ENCODE results near the gene CCDC148.

CCDC148 gene

GRCh38 chr2:158128168-158128973 lies 328.2 kb downstream of the CCDC148 start:
- DNase-seq (ENCODE audit: low read depth): no peak
- TF ChIP-seq, protein P1, sequence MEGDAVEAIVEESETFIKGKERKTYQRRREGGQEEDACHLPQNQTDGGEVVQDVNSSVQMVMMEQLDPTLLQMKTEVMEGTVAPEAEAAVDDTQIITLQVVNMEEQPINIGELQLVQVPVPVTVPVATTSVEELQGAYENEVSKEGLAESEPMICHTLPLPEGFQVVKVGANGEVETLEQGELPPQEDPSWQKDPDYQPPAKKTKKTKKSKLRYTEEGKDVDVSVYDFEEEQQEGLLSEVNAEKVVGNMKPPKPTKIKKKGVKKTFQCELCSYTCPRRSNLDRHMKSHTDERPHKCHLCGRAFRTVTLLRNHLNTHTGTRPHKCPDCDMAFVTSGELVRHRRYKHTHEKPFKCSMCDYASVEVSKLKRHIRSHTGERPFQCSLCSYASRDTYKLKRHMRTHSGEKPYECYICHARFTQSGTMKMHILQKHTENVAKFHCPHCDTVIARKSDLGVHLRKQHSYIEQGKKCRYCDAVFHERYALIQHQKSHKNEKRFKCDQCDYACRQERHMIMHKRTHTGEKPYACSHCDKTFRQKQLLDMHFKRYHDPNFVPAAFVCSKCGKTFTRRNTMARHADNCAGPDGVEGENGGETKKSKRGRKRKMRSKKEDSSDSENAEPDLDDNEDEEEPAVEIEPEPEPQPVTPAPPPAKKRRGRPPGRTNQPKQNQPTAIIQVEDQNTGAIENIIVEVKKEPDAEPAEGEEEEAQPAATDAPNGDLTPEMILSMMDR (IDR thresholded peaks at IDR 0.05; ENCODE audit: control insufficient read depth, extremely low read depth, insufficient read depth): no peak
- H3K4me3 ChIP-seq (ENCODE audit: low read depth, low read length): no peak overlapping the region

DNA sequence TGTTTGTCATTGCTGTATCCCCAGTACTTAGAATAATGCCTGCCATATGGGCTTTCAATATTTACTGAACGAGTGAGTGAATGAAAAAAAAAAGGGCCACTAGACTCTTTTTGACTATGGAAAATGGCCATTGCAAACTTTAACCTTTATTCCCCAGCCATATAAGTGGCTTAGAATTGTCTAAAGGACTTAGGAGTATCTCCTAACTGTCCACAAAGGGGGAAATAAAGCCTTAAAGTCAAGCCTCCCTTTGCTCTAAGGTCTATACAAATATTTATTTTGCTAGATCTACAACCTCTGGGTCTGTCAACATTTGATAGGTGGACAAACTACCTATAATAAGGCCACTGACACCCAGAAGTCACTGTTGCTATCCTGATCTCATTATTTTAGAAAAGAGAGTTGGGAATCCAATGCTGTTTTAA lies 329.2 kb downstream of the CCDC148 start:
- TF ChIP-seq, protein P1 (IDR thresholded peaks at IDR 0.05; ENCODE audit: control insufficient read depth, extremely low read depth, insufficient read depth): no peak
- H3K4me3 ChIP-seq (ENCODE audit: low read depth, low read length): no peak overlapping the region
- no peak for DNase-seq (ENCODE audit: low read depth)

DNA sequence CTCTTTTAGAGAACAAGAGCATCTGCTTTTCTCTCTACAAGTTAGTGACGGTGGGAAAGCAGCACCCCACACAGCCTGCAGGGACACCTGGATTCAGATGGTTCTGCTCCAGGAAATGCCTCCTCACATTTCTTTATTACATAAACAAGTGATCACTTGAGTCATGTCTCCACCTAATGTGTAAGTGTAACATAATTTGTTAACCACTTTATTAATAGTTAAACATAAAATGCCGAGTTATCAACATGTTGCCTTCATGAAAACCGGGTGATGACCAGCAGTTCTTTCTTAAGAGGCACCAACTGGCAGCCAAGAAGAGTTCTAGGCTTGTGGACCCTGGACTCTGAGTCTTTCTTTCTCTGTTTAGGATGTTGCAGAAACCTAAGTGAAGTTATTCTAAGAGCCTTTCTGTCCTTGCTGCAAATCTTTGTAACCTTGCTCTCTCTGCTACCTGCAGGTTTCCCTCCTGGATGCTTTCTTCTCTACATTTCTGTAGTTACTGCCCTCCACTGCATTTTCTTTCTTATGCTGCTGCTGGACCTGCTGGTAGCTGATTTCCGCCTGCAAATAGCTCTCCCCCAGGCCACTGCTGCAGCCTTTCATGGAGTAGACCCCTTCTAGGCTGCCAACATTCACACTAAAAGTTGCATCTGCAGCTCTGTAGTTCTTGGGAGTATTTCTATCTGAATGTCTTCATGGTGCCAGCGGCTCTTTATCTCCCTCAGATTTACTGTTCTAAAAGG lies 330.6 kb downstream of the CCDC148 start:
- no peak overlapping the region for H3K4me3 ChIP-seq (ENCODE audit: low read depth, low read length)
- TF ChIP-seq, protein P1 (IDR thresholded peaks at IDR 0.05; ENCODE audit: control insufficient read depth, extremely low read depth, insufficient read depth): no peak
- no peak for DNase-seq (ENCODE audit: low read depth)

- H3K4me3 ChIP-seq (ENCODE audit: low read depth, low read length): no peak overlapping the region
- DNase-seq (ENCODE audit: low read depth): no peak
- TF ChIP-seq, protein P1 (IDR thresholded peaks at IDR 0.05; ENCODE audit: control insufficient read depth, extremely low read depth, insufficient read depth): no peak
These were observed 331.7 kb downstream of the CCDC148 start for GRCh38 chr2:158124896-158125295.

All from LNCaP clone FGC (cell line).